ENCODE measurements around the gene EFEMP2. TPM values are rescaled to one million over a fixed set of nuclear protein-coding genes. Genes with fewer than 3 reads are reported as not detected.
A peak's percentile ranks its signal among the peaks of the same experiment; 100 is the strongest.

The EFEMP2 gene
- total and polyA plus RNA-seq, 2 donors (not counting 1 experiment from before 2014, with no cell fraction given), result 9.5 to 14.7 TPM

DNA sequence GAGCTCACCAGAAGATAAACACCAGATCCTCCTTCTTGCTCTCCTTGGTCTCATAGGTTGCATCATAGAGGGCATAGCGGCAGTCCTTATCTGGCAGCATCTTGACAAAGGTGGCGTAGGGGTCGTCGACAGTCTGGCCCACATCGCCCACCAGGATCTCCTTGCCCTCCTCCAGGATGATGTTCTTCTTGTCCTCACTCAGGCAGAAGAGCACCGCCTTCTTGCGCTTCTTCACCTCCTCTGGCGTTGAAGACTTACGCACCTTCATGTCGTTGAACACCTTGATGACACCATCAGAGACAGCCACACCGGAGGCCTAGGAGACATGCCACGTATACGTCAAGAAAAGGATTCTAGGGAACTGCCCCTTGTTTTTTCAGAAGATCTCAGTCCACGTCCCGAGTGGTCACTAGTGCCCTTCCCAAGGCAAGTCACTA lies 16.7 kb downstream of the EFEMP2 start:
- Histone ChIP-seq H3K9me3 (ENCODE audit: control extremely low read depth in 1 of 3, control insufficient read depth in 2 of 3, insufficient read depth in 1 of 3, low read length in 2 of 3) (peaks cover 0 to 10% (median 0%) of the 10 kb centered on the region in 3 donors), H3K9ac (ENCODE audit: low read length) (peak overlapping the region; percentile 79), H4K20me1 (ENCODE audit: control insufficient read depth, insufficient read depth, low read length, poor library complexity, severe bottlenecking) (peaks cover 68% of the 10 kb centered on the region), H2AFZ (ENCODE audit: insufficient read depth, low read depth, low read length, poor library complexity, severe bottlenecking) (no peak overlapping the region), H3K36me3 (replicated peaks in 1 of 2; ENCODE audit: control extremely low read depth in 1 of 2, control insufficient read depth in 1 of 2, extremely low read depth in 1 of 2, insufficient read depth in 2 of 2, low read length in 1 of 2) (peaks cover 0 to 56% of the 10 kb centered on the region in 2 experiments), H3K4me1 (ENCODE audit: control insufficient read depth in 2 of 2, insufficient read depth in 2 of 2, low read length in 2 of 2) (peaks cover 19 to 43% of the 10 kb centered on the region in 2 donors), H3K4me2 (replicated peaks; ENCODE audit: low read depth, low read length, poor library complexity, severe bottlenecking) (peak overlapping the region; percentile 94), H3K27me3 (replicated peaks in 1 of 4; ENCODE audit: control extremely low read depth in 1 of 4, control insufficient read depth in 3 of 4, insufficient read depth in 4 of 4, low read length in 3 of 4) (no peaks in the 10 kb centered on the region), H3K4me3 (ENCODE audit: control extremely low read depth in 1 of 5, extremely low read depth in 1 of 5, insufficient read depth in 1 of 5, low read depth in 2 of 5, low read length in 4 of 5) (peak overlapping the region in 3 of 5 experiments; percentile 95 to 98 (median 96)), H3K27ac (ENCODE audit: low read length in 2 of 2) (peak overlapping the region in 1 of 2 donors; percentile 77), H3K79me2 (ENCODE audit: control insufficient read depth, insufficient read depth, low read length) (peaks cover 46% of the 10 kb centered on the region)
- intact Hi-C loops (cut with micrococcal nuclease), result loop anchor here (5.0 kb wide), 1 partner anchor 411 kb away; the partner anchor contains the start of gene RAB1B
- H3K27me3 Mint-ChIP-seq, result no peaks in the 10 kb centered on the region
- peak overlapping the region; percentile 94 for H3K4me3 Mint-ChIP-seq
- POLR2A ChIA-PET, result interaction anchor here (0.5 kb wide), 2 partner anchors 11 to 13 kb away, joined by 4 to 9 read pairs; no protein-coding TSS in a partner anchor
- no peaks in the 10 kb centered on the region for H3K9me3 Mint-ChIP-seq (ENCODE audit: insufficient read depth)
- ATAC-seq (ENCODE audit: low read depth) (no peak), DNase-seq (peak; percentile 27)
- peaks cover 49% of the 10 kb centered on the region for H3K4me1 Mint-ChIP-seq
- WGBS (ENCODE audit: insufficient coverage), result 95% methylated on average over 15 of the region's 15 CpGs
- H3K27ac Mint-ChIP-seq, result peak overlapping the region; percentile 95
- CTCF ChIA-PET, result interaction anchor here (1.0 to 8.6 kb wide), 2 partner anchors 32 to 76 kb away, joined by 3 to 244 read pairs; partner anchors contain the start of genes CCDC85B and FIBP
- TF ChIP-seq, protein P1, sequence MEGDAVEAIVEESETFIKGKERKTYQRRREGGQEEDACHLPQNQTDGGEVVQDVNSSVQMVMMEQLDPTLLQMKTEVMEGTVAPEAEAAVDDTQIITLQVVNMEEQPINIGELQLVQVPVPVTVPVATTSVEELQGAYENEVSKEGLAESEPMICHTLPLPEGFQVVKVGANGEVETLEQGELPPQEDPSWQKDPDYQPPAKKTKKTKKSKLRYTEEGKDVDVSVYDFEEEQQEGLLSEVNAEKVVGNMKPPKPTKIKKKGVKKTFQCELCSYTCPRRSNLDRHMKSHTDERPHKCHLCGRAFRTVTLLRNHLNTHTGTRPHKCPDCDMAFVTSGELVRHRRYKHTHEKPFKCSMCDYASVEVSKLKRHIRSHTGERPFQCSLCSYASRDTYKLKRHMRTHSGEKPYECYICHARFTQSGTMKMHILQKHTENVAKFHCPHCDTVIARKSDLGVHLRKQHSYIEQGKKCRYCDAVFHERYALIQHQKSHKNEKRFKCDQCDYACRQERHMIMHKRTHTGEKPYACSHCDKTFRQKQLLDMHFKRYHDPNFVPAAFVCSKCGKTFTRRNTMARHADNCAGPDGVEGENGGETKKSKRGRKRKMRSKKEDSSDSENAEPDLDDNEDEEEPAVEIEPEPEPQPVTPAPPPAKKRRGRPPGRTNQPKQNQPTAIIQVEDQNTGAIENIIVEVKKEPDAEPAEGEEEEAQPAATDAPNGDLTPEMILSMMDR (IDR thresholded peaks at IDR 0.05), result no peak
- TF ChIP-seq EZH2 (IDR thresholded peaks at IDR 0.05; ENCODE audit: borderline replicate concordance, insufficient read depth, low read depth, low read length, poor library complexity, severe bottlenecking), result no peak

Measured in B cell (primary cell).